ENCODE data around the gene ARRB1.
A peak's percentile ranks its signal among the peaks of the same experiment; 100 is the strongest.

The ARRB1 gene

DNA sequence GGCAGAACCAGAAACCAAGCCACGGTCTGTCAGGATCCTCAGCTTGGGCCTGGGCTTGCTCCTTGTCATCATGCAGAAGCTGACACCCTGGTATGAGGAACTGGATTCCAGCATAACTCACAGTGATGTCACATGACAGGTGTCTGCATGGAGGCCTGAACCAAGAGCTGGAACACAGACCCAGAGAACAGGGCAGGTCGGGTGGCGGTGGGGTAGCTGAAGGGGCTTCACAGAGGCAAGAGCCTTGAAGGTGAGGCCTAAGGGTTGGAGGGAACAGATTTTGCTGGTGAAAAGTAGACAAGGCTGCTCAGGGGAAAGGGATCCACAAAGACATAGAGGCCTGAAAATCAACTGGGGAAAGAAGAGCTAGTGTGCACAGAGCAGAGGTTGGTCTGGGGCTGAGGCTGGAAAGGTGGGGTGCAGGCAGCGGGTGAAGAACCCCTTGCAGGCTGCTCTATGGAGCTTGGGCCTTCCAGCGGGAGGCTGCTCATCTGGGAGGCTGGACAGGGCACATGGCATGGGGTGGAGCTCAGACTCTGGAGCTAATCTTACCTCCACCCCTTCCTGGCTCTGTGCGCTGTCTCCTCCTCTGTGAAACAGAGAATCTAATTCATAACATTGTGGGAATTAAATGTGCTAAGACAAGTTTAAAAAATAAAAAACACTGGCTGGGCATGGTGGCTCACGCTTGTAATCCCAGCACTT, 29.4 kb upstream of the ARRB1 start:
- TF ChIP-seq GATA3 (IDR thresholded peaks at IDR 0.05; ENCODE audit: low read depth, low read length) = no peak
- TF ChIP-seq GATA2 (IDR thresholded peaks at IDR 0.05; ENCODE audit: low read depth, low read length) = no peak

DNA sequence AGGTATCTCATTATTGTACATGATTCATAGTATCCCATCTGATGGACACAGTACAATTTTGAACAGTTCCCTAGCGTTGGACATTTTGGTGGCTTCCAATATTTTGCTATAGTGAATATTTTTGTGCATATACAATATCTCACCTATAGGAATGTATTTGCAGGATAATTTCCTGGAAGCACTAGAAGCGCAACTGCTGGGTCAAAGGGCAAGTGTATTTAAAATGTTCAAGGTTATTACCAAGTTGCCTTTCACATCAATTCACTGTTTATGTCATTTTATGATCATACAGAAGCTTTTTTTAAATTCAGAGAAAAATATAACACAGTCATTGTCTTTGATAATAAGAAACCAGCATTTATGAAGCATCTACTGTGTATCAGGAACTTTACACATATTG, 28.8 kb upstream of the ARRB1 start:
- TF ChIP-seq GATA3 (IDR thresholded peaks at IDR 0.05; ENCODE audit: low read depth, low read length) (no peak), GATA2 (IDR thresholded peaks at IDR 0.05; ENCODE audit: low read depth, low read length) (no peak)

DNA sequence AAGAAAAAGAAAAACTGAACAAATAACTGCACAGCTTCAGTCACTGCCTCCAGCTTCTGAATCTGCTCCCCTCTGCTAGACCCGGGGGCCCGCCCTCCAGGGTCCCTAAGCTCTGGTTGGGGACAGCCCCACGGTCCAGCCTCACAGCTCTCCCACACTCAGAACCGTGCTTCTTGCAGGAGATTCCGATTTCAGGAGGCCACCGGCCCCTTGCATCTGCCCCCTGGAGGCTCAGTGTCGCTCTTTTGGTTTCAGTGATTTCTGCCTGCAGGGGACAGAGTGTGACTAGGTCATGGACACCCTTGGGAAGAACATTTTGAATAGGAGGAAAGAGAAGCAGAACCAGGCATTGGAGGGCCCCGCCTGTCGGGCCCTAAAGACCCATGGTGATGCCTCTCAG, 24.7 kb upstream of the ARRB1 start:
- TF ChIP-seq GATA2 (IDR thresholded peaks at IDR 0.05; ENCODE audit: low read depth, low read length) (no peak), GATA3 (IDR thresholded peaks at IDR 0.05; ENCODE audit: low read depth, low read length) (no peak)

DNA sequence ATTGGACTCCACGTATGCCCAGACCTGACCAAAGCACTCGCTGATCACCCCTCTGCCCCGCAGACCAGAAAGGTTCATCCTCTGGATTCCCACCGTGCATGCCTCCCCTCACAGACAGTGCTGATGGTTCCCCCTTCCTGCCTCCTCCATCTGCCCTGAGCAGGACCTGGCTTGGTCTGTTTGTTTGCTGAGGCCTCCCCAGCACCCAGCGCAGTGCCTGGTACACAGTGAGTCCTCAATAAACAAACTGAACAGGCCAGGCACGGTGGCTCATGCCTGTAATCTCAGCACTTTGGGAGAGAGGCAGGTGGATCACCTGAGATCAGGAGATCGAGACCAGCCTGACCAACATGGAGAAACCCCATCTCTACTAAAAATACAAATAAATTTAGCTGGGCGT, 24.2 kb upstream of the ARRB1 start:
- no peak for TF ChIP-seq GATA3 (IDR thresholded peaks at IDR 0.05; ENCODE audit: low read depth, low read length)
- TF ChIP-seq GATA2 (IDR thresholded peaks at IDR 0.05; ENCODE audit: low read depth, low read length) = no peak

DNA sequence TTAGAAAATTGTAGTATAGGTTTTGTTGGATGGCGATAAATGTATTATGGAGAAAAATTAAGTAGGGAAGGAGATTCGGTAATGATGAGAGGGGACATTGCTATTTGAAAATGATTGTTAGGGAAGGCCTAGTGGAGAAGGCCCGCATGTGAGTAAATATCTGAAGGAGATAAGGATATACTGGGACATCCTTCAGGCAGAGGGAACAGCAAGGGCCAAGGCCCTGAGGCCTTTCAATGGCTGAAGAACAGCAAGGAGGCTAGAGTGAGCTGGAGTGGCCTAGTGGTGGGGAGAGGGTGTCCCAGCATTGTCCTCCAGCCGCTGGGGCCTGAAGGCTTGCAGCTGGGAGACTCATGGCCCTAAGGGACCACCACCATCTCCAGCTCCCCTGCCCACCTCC, 23.2 kb upstream of the ARRB1 start:
- TF ChIP-seq GATA3 (IDR thresholded peaks at IDR 0.05; ENCODE audit: low read depth, low read length) (no peak), GATA2 (IDR thresholded peaks at IDR 0.05; ENCODE audit: low read depth, low read length) (no peak)

DNA sequence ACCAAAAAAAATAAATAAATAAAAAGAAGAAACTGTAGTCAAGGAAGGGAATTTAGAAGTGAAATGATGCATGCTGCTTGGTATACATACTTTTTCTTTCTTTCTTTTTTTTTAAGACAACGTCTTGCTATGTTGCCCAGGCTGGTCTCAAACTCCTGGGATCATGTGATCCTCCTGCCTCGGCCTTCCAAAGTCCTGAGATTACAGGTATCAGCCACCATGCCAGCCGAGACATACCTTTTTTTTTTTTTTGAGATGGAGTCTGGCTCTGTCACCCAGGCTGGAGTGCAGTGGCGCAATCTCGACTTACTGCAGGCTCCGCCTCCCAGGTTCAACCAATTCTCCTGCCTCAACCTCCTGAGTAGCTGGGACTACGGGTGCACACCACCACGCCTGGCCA, 21.7 kb upstream of the ARRB1 start:
- TF ChIP-seq GATA2 (IDR thresholded peaks at IDR 0.05; ENCODE audit: low read depth, low read length) (no peak), GATA3 (IDR thresholded peaks at IDR 0.05; ENCODE audit: low read depth, low read length) (no peak)

DNA sequence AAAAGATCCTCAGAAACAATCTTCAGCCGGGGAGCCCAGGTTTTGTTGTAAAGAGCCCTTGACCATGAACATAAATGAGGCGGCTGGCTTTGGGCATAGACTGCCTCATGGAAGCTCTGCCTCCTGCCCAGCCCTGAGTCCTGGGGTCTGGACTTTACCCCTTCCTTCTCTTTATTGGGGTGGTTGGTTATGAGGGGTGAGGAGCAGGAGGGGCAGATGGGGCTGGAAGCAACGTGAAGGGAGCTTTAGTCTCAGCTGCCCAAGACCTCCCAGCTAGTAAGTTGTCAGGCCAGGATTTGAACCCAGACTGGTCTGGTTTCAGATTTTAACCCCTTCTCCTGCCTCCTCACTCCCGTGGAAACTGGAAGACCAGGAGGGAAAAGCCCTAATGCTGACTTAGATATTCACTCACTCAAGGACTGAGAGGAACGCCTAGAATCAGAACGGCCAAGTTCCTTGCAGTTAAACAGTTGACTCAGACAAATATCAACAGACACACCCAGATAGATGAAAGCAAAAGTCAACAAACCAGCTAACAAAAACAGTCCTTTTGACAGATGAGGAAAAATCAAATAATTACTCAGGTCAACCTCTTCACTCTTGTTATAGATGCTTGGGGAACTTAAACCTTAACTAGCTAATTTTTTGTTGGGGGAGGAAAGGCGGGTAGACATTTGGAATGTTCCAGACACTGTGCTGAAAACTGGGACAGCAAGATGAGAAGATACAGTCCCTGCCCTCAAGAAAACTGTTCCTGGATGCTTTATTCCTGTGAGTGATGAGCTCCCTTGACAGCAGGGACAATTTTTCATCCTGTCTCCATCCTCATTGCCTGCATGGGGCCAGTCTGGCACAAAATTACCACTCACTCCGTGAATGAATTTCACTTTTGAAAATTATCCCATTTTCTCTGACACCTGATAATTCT, 20.8 kb upstream of the ARRB1 start:
- TF ChIP-seq GATA2 (IDR thresholded peaks at IDR 0.05; ENCODE audit: low read depth, low read length) (no peak), GATA3 (IDR thresholded peaks at IDR 0.05; ENCODE audit: low read depth, low read length) (no peak)

DNA sequence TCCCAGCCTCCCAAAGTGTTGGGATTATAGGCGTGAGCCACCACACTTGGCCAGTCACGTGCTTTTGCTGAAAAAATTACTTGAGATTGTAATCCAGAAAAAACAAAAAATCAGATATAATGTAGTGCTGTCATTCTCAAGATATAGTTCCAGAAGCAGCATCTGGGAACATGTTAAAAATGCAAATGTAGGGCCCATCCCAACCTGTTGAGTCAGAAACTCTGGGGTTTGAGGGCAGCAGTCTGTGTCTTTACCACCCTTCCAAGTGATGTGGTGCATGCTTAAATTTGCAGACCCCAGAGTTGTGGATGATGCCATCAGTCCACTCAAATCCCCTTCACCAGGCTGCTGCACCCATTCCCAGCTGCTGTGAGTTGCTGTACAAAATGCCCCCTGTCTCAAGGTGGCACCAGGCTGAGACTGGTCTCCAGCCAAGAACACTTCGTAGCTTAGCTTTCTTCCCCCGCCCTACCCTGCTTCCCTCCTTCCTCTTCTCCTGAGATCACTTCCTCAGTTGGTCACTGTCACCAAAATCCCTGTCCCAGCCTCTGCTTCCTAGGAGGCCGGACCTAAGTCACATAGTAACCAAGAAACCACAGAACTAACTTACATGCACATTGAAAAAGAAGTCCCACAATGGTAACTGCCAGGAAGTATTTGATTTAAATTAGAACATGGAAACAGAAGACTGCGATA, 18.2 kb upstream of the ARRB1 start:
- no peak for TF ChIP-seq GATA2 (IDR thresholded peaks at IDR 0.05; ENCODE audit: low read depth, low read length)
- TF ChIP-seq GATA3 (IDR thresholded peaks at IDR 0.05; ENCODE audit: low read depth, low read length) = no peak

DNA sequence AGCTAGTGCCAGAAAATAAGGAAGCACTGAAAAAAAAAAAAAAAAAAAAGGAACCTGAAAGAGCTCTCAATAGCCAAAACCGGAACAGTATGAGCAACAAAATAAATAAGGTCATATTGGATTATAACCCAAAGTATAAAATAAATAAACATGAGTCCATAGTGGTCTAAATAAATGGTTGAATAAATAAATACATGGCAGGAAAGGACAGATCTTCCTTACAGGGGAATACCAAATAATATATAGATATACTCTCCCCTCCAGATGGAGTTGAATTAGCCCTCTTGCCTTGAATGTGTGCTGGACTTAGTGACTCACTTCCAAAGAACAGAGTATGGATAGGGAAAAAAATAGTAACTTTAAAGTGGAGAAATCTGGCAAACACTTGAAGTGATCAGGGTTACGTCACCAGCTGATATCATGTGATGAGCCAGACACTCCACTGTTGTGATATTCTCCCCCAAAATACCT, 14.3 kb upstream of the ARRB1 start:
- no peak for TF ChIP-seq GATA2 (IDR thresholded peaks at IDR 0.05; ENCODE audit: low read depth, low read length)
- no peak for TF ChIP-seq GATA3 (IDR thresholded peaks at IDR 0.05; ENCODE audit: low read depth, low read length)

DNA sequence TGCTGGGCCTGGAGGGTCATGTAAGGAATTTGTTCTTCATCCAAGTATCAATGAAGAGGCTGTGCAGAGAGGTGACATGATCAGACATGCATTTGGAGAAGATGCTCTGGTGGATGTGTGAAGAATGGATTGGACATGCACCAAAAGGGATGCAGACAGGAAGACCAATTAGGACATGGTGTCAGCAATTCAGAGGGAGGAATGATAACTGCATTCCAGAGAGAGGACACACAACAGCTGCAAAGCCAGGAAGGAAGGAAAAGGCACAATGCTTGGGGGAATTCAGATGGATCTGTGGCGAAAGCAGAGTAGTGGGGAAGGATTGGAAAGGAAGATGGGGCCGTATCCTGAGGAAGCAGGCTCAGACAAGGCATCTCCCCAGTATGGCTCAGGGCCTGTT, 5.2 kb upstream of the ARRB1 start:
- no peak for TF ChIP-seq GATA2 (IDR thresholded peaks at IDR 0.05; ENCODE audit: low read depth, low read length)
- no peak for TF ChIP-seq GATA3 (IDR thresholded peaks at IDR 0.05; ENCODE audit: low read depth, low read length)

DNA sequence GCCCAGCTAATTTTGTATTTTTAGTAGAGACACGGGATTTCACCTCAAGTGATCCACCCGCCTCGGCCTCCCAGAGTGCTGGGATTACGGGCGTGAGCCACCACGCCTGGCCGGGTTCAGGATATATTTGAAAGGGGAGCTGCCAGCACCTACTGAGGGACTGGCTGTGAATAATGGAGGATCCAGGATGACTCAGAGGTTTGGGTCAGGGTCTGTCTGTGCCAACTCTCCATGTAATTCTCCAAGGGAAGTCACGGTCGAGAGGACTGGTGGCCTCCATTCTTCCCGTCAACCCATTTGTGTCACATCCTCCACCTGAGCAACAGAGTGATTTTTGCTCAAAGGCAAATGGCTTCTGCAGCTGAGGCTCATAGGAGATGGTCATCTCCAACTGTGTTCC, 3.6 kb upstream of the ARRB1 start:
- TF ChIP-seq GATA2 (IDR thresholded peaks at IDR 0.05; ENCODE audit: low read depth, low read length) = no peak
- TF ChIP-seq GATA3 (IDR thresholded peaks at IDR 0.05; ENCODE audit: low read depth, low read length) = no peak

DNA sequence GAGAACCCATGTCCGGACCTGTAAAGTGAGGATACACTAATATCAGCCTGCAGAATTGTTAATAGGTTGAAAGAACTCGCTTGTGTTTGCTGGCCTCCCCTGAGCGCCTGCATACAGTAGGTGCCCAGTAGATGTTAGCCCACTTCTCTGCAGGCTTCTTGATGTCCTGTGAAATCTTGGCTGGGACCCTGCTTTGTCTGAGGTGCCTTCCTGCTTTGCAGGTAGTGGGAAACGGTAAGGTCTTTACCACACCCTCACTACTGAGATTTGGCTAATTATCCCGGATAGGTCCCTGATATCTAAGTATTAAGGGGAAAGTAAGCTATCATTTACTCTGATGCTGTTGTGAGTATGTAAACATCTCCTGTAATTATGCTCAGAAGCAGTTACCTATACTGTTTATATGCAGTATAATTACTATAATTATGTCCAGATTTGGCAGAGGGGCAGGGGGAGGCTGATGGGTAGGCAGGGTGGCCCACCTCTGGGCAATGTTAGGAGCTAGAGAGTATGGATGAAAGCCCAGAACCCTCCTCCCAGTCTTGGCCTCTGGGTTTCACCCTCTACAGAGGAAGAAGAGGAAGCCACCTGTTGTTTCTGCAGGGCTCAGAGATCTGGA, 1.2 kb upstream of the ARRB1 start:
- TF ChIP-seq GATA3 (IDR thresholded peaks at IDR 0.05; ENCODE audit: low read depth, low read length) (no peak), GATA2 (IDR thresholded peaks at IDR 0.05; ENCODE audit: low read depth, low read length) (no peak)

DNA sequence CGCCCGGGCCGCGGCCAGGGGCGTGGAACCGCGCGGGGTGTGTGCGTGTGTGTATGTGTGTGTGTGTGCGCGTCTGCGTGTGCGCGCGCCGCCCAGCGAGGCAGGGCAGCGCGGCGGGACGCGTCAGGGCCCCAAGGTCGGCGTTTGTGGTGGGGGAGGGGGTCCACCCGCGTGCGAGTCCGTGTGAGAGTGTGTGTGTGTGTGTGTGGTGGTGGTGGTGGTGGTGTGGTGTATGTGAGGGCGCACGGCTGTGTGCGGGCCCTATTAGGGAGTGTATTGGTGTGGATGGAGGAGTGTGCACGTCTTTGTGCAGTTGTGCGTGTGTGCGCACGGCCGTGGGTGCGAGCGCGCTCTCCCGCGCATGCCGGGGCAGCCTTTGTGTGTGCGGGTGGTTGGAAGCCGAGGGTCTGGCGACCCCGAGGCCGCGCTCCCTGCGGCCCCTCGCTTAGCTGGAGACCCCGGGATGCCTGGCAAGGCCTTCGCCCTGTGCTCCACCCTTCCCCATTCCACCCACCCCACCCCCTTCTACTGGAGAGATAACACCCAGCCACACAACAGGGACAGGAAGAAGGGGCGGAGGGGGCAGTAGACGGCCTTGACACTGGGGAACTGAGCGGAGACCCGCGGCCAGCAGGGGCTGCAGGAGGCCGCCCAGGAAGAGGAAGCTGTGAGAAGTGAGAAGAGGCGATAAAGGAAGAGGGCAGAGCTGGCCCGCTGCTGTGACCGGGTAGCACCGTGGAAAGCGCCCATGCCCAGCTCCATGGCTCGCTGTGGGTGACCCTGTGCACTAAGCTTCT, 528 bp upstream of the ARRB1 start:
- TF ChIP-seq GATA3 (IDR thresholded peaks at IDR 0.05; ENCODE audit: low read depth, low read length) (no peak), GATA2 (IDR thresholded peaks at IDR 0.05; ENCODE audit: low read depth, low read length) (peak; percentile 74)

Data from SH-SY5Y (cell line).